HCT116 (cell line): ENCODE measurements around the gene OTULINL. TPM values are rescaled to one million over a fixed set of nuclear protein-coding genes. Genes with fewer than 3 reads are reported as not detected.

Source experiments
- ATAC-seq: fragments of 200-7000 bp; cut with Tn5 transposase; 2 replicates; pipeline ENCODE4 v1.9.1; 2020; ENCODE audit warnings: mild to moderate bottlenecking, moderate library complexity
- BruUV-seq: library from RNA; stranded (reverse); fragments of 400-500 nt; replicated peaks from 2 replicates; lab custom pipeline; 2021; lab: Mats Ljungman, UMichigan
- CTCF ChIA-PET: fragments of 300-600 bp; sonication (Branson Sonifier 250); formaldehyde crosslinking; loops from one replicate; lab custom pipeline; 2021; ENCODE audit warnings: antibody characterized with exemption; lab: Charles Lee
- POLR2A ChIA-PET: fragments of 300-600, 350-600 bp; sonication (Branson Sonifier 250); formaldehyde crosslinking; loops from one replicate; lab custom pipeline; 2021; ENCODE audit warnings: antibody characterized with exemption; lab: Charles Lee
- RAD21 ChIA-PET, 2 experiments: fragments of 300-600 bp; sonication (Branson Sonifier 250); formaldehyde crosslinking; loops; one replicate each; lab custom pipeline; 2023; ENCODE audit warnings: low total read pairs in 2 of 2; ENCODE audit not compliant: uncharacterized antibody in 2 of 2, unreplicated experiment in 2 of 2, low non-redundant PET in 1 of 2; lab: Charles Lee
- DNase-seq: peaks from one replicate; pipeline ENCODE4 v3.0.0-alpha.2; 2010; ENCODE audit warnings: low read depth, low spot score
- H2AFZ ChIP-seq: fragments of 200-600 bp; shearing (Covaris generic), sonication (generic); 2 replicates; pipeline ENCODE4 v1.6.1; 2017; ENCODE audit warnings: low read depth, mixed run types, mixed read lengths, antibody characterized with exemption, low read length; ENCODE audit not compliant: poor library complexity, severe bottlenecking
- H3K27ac ChIP-seq: 2 replicates; pipeline ENCODE4 v1.5.1; 2012; ENCODE audit warnings: low read depth, low read length
- H3K27me3 ChIP-seq: fragments of 200-600 bp; sonication (generic); 2 replicates; pipeline ENCODE4 v1.6.1; 2016; ENCODE audit warnings: mixed run types, low read length, mixed read lengths; ENCODE audit not compliant: insufficient read depth
- H3K36me3 ChIP-seq, 2 experiments: fragments of 200-500 bp in 1 of 2; fragments of 200-600 bp in 1 of 2; sonication (Bioruptor generic) in 1 of 2; sonication (generic) in 1 of 2; 2 replicates each; pipeline versions ENCODE4 v1.5.1 to v1.6.1; 2014 to 2016; ENCODE audit warnings: low read length in 2 of 2, inconsistent platforms in 1 of 2, mixed read lengths in 1 of 2, mixed run types in 1 of 2; ENCODE audit not compliant: insufficient read depth in 2 of 2, control insufficient read depth in 1 of 2
- H3K4me1 ChIP-seq, 2 experiments: fragments of 200-600 bp in 1 of 2; sonication (generic) in 1 of 2; 2 replicates each; pipeline versions ENCODE4 v1.5.1 to v1.6.1; 2012 to 2017; ENCODE audit warnings: low read length in 2 of 2, inconsistent platforms in 1 of 2, mild to moderate bottlenecking in 1 of 2, mixed read lengths in 1 of 2, mixed run types in 1 of 2, moderate library complexity in 1 of 2; ENCODE audit not compliant: insufficient read depth in 2 of 2, control insufficient read depth in 1 of 2
- H3K4me2 ChIP-seq: fragments of 200-600 bp; sonication (generic); 2 replicates; pipeline ENCODE4 v1.6.1; 2017; ENCODE audit warnings: mixed run types, low read length, mixed read lengths
- H3K4me3 ChIP-seq, 2 experiments: fragments of 200-600 bp in 1 of 2; sonication (generic) in 1 of 2; replicated peaks in 1 of 2; 2 replicates each; pipeline ENCODE4 v1.5.1; 2011 to 2016; ENCODE audit warnings: low read length in 2 of 2, control low read depth in 1 of 2, low read depth in 1 of 2, mild to moderate bottlenecking in 1 of 2, mixed read lengths in 1 of 2, mixed run types in 1 of 2
- H3K79me2 ChIP-seq: fragments of 200-600 bp; sonication (generic); 2 replicates; pipeline ENCODE4 v1.6.1; 2017; ENCODE audit warnings: mild to moderate bottlenecking, mixed run types, low read length, moderate library complexity, mixed read lengths; ENCODE audit not compliant: insufficient read depth
- H3K9ac ChIP-seq: fragments of 200-600 bp; sonication (generic); 2 replicates; pipeline ENCODE4 v1.6.1; 2016; ENCODE audit warnings: low read length, mixed read lengths
- H3K9me2 ChIP-seq: fragments of 200-600 bp; sonication (generic), shearing (Covaris generic); 2 replicates; pipeline ENCODE4 v1.6.1; 2017; ENCODE audit warnings: mixed run types, mild to moderate bottlenecking, moderate library complexity; ENCODE audit not compliant: insufficient read depth
- H3K9me3 ChIP-seq, 2 experiments: fragments of 200-500 bp in 1 of 2; fragments of 200-600 bp in 1 of 2; sonication (Bioruptor generic) in 1 of 2; sonication (generic) in 1 of 2; 2 replicates each; pipeline ENCODE4 v1.6.1; 2014 to 2017; ENCODE audit warnings: low read length in 2 of 2, mixed read lengths in 2 of 2, inconsistent platforms in 1 of 2, low read depth in 1 of 2, mild to moderate bottlenecking in 1 of 2, mixed run types in 1 of 2, moderate library complexity in 1 of 2; ENCODE audit not compliant: control insufficient read depth in 1 of 2, insufficient read depth in 1 of 2
- H4K20me1 ChIP-seq: fragments of 200-600 bp; sonication (generic), shearing (Covaris generic); 2 replicates; pipeline ENCODE4 v1.6.1; 2017; ENCODE audit warnings: mixed run types, mild to moderate bottlenecking, moderate library complexity; ENCODE audit not compliant: insufficient read depth
- CBX3 ChIP-seq: IDR thresholded peaks from 2 replicates; pipeline ENCODE4 v1.6.1; 2012; ENCODE audit warnings: low read depth
- EGR1 ChIP-seq: IDR thresholded peaks from 2 replicates; pipeline ENCODE4 v1.6.1; 2012; ENCODE audit warnings: low read depth
- FOSL1 ChIP-seq: IDR thresholded peaks from 2 replicates; pipeline ENCODE4 v1.6.1; 2012; ENCODE audit warnings: low read depth
- POLR2A ChIP-seq: IDR thresholded peaks from 2 replicates; pipeline ENCODE4 v1.7.0; 2011; ENCODE audit warnings: borderline replicate concordance; ENCODE audit not compliant: insufficient read depth, insufficient read length; ENCODE audit errors: extremely low read depth
- POLR2AphosphoS5 ChIP-seq: IDR thresholded peaks from 2 replicates; pipeline ENCODE4 v1.6.1; 2011; ENCODE audit warnings: mild to moderate bottlenecking, low read depth, low read length, moderate library complexity
- SIN3A ChIP-seq: IDR thresholded peaks from 2 replicates; pipeline ENCODE4 v1.6.1; 2012; ENCODE audit warnings: low read depth
- SP1 ChIP-seq: IDR thresholded peaks from 2 replicates; pipeline ENCODE4 v1.6.1; 2012; ENCODE audit warnings: low read depth
- SRF ChIP-seq: IDR thresholded peaks from 2 replicates; pipeline ENCODE4 v1.6.1; 2012; ENCODE audit warnings: low read depth
- TCF7L2 ChIP-seq: IDR thresholded peaks from 2 replicates; pipeline ENCODE4 v1.7.0; 2011; ENCODE audit warnings: borderline replicate concordance, inconsistent platforms; ENCODE audit not compliant: insufficient read depth, insufficient read length; ENCODE audit errors: extremely low read depth
- YY1 ChIP-seq: IDR thresholded peaks from 2 replicates; pipeline ENCODE4 v1.6.1; 2011; ENCODE audit warnings: low read length, low read depth, moderate library complexity, mild to moderate bottlenecking; ENCODE audit not compliant: insufficient replicate concordance; ENCODE audit errors: extremely low read depth
- ZFX ChIP-seq: fragments of 450-650 bp; IDR thresholded peaks from 2 replicates; pipeline ENCODE4 v1.6.1; 2017
- intact Hi-C: fragments of 100-400 bp; cut with micrococcal nuclease; formaldehyde crosslinking; loops from 2 replicates; pipeline ENCODE4 v1.10.0; 2022
- total RNA-seq: library from RNA; stranded (reverse); gene quantifications from one replicate; pipeline ENCODE4 v1.2.1, GENCODE V29; 2021; ENCODE audit not compliant: unreplicated experiment
- TF ChIP-seq, protein P1 (sequence below): IDR thresholded peaks from 2 replicates; pipeline ENCODE4 v1.6.1; 2012

Gene OTULINL
- total RNA-seq, 1 experiment from 2014 or later, result 8.8 TPM

GRCh38 chr5:14615365-14615764 is 33.8 kb downstream of the OTULINL start:
- H3K4me1 ChIP-seq, result no peaks in the 10 kb centered on the region
- no peaks in the 10 kb centered on the region for H3K9me2 ChIP-seq
- H3K4me2 ChIP-seq, result no peak overlapping the region
- RAD21 ChIA-PET, result no interaction called here
- no peaks in the 10 kb centered on the region for H3K79me2 ChIP-seq
- no peak for DNase-seq
- ATAC-seq, result no peak
- no peaks in the 10 kb centered on the region for H3K9me3 ChIP-seq
- H4K20me1 ChIP-seq, result no peaks in the 10 kb centered on the region
- no peaks in the 10 kb centered on the region for H3K27me3 ChIP-seq
- CTCF ChIA-PET, result no interaction called here
- no peak overlapping the region for H3K9ac ChIP-seq
- intact Hi-C loops, result no loop called here
- H3K27ac ChIP-seq, result no peak overlapping the region
- POLR2A ChIA-PET, result no interaction called here
- no peak overlapping the region for H2AFZ ChIP-seq
- no peak overlapping the region for H3K4me3 ChIP-seq
- no peaks in the 10 kb centered on the region; a peak in 1 of 4 replicates for H3K36me3 ChIP-seq
- no peak for TF ChIP-seq ZFX
- TF ChIP-seq, protein P1, sequence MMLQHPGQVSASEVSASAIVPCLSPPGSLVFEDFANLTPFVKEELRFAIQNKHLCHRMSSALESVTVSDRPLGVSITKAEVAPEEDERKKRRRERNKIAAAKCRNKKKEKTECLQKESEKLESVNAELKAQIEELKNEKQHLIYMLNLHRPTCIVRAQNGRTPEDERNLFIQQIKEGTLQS, result no peak
- no peak for TF ChIP-seq SP1
- TF ChIP-seq SIN3A, result no peak
- TF ChIP-seq POLR2AphosphoS5, result no peak
- TF ChIP-seq YY1, result no peak
- TF ChIP-seq EGR1, result no peak
- TF ChIP-seq CBX3, result no peak
- TF ChIP-seq SRF, result no peak
- no peak for TF ChIP-seq TCF7L2
- no TSS peak for BruUV-seq

DNA sequence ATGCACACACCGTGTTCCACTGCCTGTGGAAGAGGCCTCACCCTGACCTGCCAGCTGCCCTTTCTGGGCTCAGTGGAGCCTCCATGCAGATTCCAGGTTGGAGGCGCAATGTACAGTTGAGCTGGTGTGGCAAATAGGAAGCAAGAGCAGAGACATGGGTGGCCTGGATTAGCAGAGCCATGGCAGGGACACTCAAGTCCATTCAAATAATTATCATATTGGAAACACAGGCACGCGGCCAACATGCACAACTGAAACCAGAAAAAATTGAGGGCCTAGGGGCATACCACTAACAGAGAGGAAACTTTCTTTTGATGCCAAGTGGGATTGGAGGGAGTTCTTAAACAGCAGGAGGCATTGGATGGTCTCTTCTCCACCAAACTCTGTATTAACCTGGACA is 35.8 kb downstream of the OTULINL start:
- ATAC-seq (no peak), DNase-seq (no peak)
- no peak for TF ChIP-seq SRF
- no peak for TF ChIP-seq POLR2A
- TF ChIP-seq FOSL1, result no peak
- no peaks in the 10 kb centered on the region for H4K20me1 ChIP-seq
- intact Hi-C loops, result no loop called here
- no peak overlapping the region for H3K4me2 ChIP-seq
- no TSS peak for BruUV-seq
- CTCF ChIA-PET, result no interaction called here
- no peaks in the 10 kb centered on the region for H3K9me2 ChIP-seq
- RAD21 ChIA-PET, result no interaction called here
- H3K27me3 ChIP-seq, result no peaks in the 10 kb centered on the region
- no peak overlapping the region for H3K9ac ChIP-seq
- H3K79me2 ChIP-seq, result no peaks in the 10 kb centered on the region
- no peaks in the 10 kb centered on the region for H3K4me1 ChIP-seq
- no peak overlapping the region for H3K4me3 ChIP-seq
- POLR2A ChIA-PET, result no interaction called here
- no peaks in the 10 kb centered on the region for H3K36me3 ChIP-seq
- no peak overlapping the region for H2AFZ ChIP-seq
- no peaks in the 10 kb centered on the region for H3K9me3 ChIP-seq
- no peak overlapping the region for H3K27ac ChIP-seq
